OCI-LY3 (cell line): ENCODE data around the gene MAPT.
"Not testable (repeated sequence)": the region's sequence is repeated elsewhere in the genome, so short reads cannot be mapped to it uniquely, and the experiment has no call there.

ENCODE experiments used
- H2AFZ ChIP-seq: fragments of 200-600, 300-600 bp; shearing (Covaris generic); 2 replicates; pipeline ENCODE4 v1.6.0; 2014; ENCODE audit warnings: antibody characterized with exemption, low read depth, low read length
- H3K27ac ChIP-seq: fragments of 200-600, 300-600 bp; sonication (generic); 2 replicates; pipeline ENCODE4 v1.5.1; 2014; ENCODE audit warnings: mild to moderate bottlenecking, low read length, moderate library complexity, mixed read lengths
- H3K27me3 ChIP-seq: fragments of 200-600, 300-600 bp; sonication (generic); 2 replicates; pipeline ENCODE4 v1.6.1; 2014; ENCODE audit warnings: low read depth, low read length, mixed read lengths
- H3K36me3 ChIP-seq: fragments of 200-600, 300-600 bp; sonication (generic); replicated peaks from 2 replicates; pipeline ENCODE3; 2014; ENCODE audit warnings: low read depth, low read length, mixed read lengths
- H3K4me1 ChIP-seq: fragments of 300-600, 200-600 bp; sonication (generic); 2 replicates; pipeline ENCODE4 v1.6.1; 2014; ENCODE audit warnings: low read length, mixed read lengths
- H3K4me2 ChIP-seq: fragments of 200-600, 300-600 bp; sonication (generic); 2 replicates; pipeline ENCODE4 v1.6.1; 2014; ENCODE audit warnings: low read length, mixed read lengths
- H3K4me3 ChIP-seq: fragments of 300-600, 200-600 bp; sonication (generic); 2 replicates; pipeline ENCODE4 v1.5.1; 2014; ENCODE audit warnings: antibody characterized with exemption, mild to moderate bottlenecking, low read length, moderate library complexity
- H3K79me2 ChIP-seq: fragments of 300-600, 200-600 bp; shearing (Covaris generic); 2 replicates; pipeline ENCODE4 v1.6.1; 2014; ENCODE audit warnings: mild to moderate bottlenecking, low read length, mixed read lengths
- H3K9ac ChIP-seq: fragments of 300-600, 200-600 bp; shearing (Covaris generic); 2 replicates; pipeline ENCODE4 v1.6.0; 2014; ENCODE audit warnings: mild to moderate bottlenecking, low read length, moderate library complexity
- H3K9me3 ChIP-seq: fragments of 200-600, 300-600 bp; shearing (Covaris generic); 2 replicates; pipeline ENCODE4 v1.6.1; 2014; ENCODE audit warnings: low read length, mixed read lengths; ENCODE audit not compliant: insufficient read depth
- H4K20me1 ChIP-seq: fragments of 200-600, 300-600 bp; sonication (generic); 2 replicates; pipeline ENCODE4 v1.6.1; 2016; ENCODE audit warnings: low read length, mixed read lengths; ENCODE audit not compliant: insufficient read depth
- EZH2phosphoT487 ChIP-seq: fragments of 200-600 bp; shearing (Covaris generic); IDR thresholded peaks from 2 replicates; pipeline ENCODE4 v1.6.1; 2018; ENCODE audit warnings: antibody characterized with exemption, mixed run types, low read depth
- TF ChIP-seq, protein P1 (sequence below): fragments of 200-600, 300-600 bp; sonication (generic); IDR thresholded peaks from 2 replicates; pipeline ENCODE4 v1.5.1; 2014; ENCODE audit warnings: antibody characterized with exemption, low read length, low read depth

Gene MAPT

GRCh38 chr17:46020023-46020761 is 125.8 kb downstream of the MAPT start:
- Histone ChIP-seq H2AFZ (no peak overlapping the region), H3K36me3 (peaks cover 2% of the 10 kb centered on the region), H3K4me3 (no peak overlapping the region), H3K27ac (no peak overlapping the region), H3K9ac (no peak overlapping the region), H3K79me2 (no peaks in the 10 kb centered on the region), H3K4me1 (peaks cover 4% of the 10 kb centered on the region; the same call in 1 of the 2 replicates), H3K4me2 (no peak overlapping the region), H4K20me1 (no peaks in the 10 kb centered on the region), H3K9me3 (no peaks in the 10 kb centered on the region), H3K27me3 (no peaks in the 10 kb centered on the region)
- TF ChIP-seq, protein P1, sequence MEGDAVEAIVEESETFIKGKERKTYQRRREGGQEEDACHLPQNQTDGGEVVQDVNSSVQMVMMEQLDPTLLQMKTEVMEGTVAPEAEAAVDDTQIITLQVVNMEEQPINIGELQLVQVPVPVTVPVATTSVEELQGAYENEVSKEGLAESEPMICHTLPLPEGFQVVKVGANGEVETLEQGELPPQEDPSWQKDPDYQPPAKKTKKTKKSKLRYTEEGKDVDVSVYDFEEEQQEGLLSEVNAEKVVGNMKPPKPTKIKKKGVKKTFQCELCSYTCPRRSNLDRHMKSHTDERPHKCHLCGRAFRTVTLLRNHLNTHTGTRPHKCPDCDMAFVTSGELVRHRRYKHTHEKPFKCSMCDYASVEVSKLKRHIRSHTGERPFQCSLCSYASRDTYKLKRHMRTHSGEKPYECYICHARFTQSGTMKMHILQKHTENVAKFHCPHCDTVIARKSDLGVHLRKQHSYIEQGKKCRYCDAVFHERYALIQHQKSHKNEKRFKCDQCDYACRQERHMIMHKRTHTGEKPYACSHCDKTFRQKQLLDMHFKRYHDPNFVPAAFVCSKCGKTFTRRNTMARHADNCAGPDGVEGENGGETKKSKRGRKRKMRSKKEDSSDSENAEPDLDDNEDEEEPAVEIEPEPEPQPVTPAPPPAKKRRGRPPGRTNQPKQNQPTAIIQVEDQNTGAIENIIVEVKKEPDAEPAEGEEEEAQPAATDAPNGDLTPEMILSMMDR: no peak
- no peak for TF ChIP-seq EZH2phosphoT487

GRCh38 chr17:46020998-46021397 is 126.6 kb downstream of the MAPT start:
- H3K27me3 ChIP-seq: no peaks in the 10 kb centered on the region
- H3K4me2 ChIP-seq: no peak overlapping the region
- H2AFZ ChIP-seq: no peak overlapping the region
- H3K9ac ChIP-seq: no peak overlapping the region
- peaks cover 4% of the 10 kb centered on the region; the same call in 1 of the 2 replicates for H3K4me1 ChIP-seq
- TF ChIP-seq, protein P1: no peak
- no peak for TF ChIP-seq EZH2phosphoT487
- no peak overlapping the region for H3K4me3 ChIP-seq
- no peaks in the 10 kb centered on the region for H3K79me2 ChIP-seq
- no peak overlapping the region for H3K27ac ChIP-seq
- H3K36me3 ChIP-seq: peaks cover 2% of the 10 kb centered on the region
- H3K9me3 ChIP-seq: no peaks in the 10 kb centered on the region
- H4K20me1 ChIP-seq: no peaks in the 10 kb centered on the region

GRCh38 chr17:46023366-46023765 is 129.0 kb downstream of the MAPT start:
- H3K9ac ChIP-seq, H4K20me1 ChIP-seq, H3K36me3 ChIP-seq, H3K4me1 ChIP-seq, H3K4me3 ChIP-seq, H2AFZ ChIP-seq, H3K9me3 ChIP-seq, H3K27ac ChIP-seq, H3K27me3 ChIP-seq, H3K79me2 ChIP-seq, H3K4me2 ChIP-seq: not testable (repeated sequence)

DNA sequence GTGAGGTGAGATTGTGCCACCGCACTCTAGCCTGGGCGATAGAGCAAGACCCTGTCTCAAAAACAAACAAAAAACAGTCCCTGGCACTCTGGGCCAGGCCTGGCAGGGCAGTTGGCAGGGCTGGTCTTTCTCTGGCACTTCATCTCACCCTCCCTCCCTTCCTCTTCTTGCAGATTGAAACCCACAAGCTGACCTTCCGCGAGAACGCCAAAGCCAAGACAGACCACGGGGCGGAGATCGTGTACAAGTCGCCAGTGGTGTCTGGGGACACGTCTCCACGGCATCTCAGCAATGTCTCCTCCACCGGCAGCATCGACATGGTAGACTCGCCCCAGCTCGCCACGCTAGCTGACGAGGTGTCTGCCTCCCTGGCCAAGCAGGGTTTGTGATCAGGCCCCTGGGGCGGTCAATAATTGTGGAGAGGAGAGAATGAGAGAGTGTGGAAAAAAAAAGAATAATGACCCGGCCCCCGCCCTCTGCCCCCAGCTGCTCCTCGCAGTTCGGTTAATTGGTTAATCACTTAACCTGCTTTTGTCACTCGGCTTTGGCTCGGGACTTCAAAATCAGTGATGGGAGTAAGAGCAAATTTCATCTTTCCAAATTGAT is 129.5 kb downstream of the MAPT start:
- no peak overlapping the region for H3K4me2 ChIP-seq

More for the DNA sequence above, 129.5 kb downstream of the MAPT start:
- peaks cover 4% of the 10 kb centered on the region; the same call in 1 of the 2 replicates for H3K4me1 ChIP-seq
- H2AFZ ChIP-seq: no peak overlapping the region
- no peak overlapping the region for H3K4me3 ChIP-seq
- no peak overlapping the region for H3K27ac ChIP-seq
- no peaks in the 10 kb centered on the region for H3K27me3 ChIP-seq
- peaks cover 6% of the 10 kb centered on the region for H3K36me3 ChIP-seq
- no peak overlapping the region for H3K9ac ChIP-seq
- no peaks in the 10 kb centered on the region for H3K9me3 ChIP-seq
- TF ChIP-seq EZH2phosphoT487: no peak
- TF ChIP-seq, protein P1: no peak
- H4K20me1 ChIP-seq: peaks cover 5% of the 10 kb centered on the region; the same call in 1 of the 2 replicates
- H3K79me2 ChIP-seq: no peaks in the 10 kb centered on the region
